LNCAP (cell line): Measurements from ENCODE around the gene IL1R1.

Experiments
- CTCF ChIP-seq: fragments of 450-650 bp; IDR thresholded peaks from 2 replicates; pipeline ENCODE4 v1.5.1; 2017; ENCODE audit warnings: mild to moderate bottlenecking

The IL1R1 gene

GRCh38 chr2:102159295-102159694 is 16.7 kb downstream of the IL1R1 start:
- no peak for TF ChIP-seq CTCF

- TF ChIP-seq CTCF = peak; percentile 61
Observed at GRCh38 chr2:102166189-102166845, 23.8 kb downstream of the IL1R1 start.

- TF ChIP-seq CTCF = no peak
Observed at GRCh38 chr2:102168026-102168771, 25.7 kb downstream of the IL1R1 start.

- TF ChIP-seq CTCF = no peak
Observed at GRCh38 chr2:102171946-102172345, 29.4 kb downstream of the IL1R1 start.

- TF ChIP-seq CTCF = no peak
Observed at GRCh38 chr2:102172745-102173144, 30.2 kb downstream of the IL1R1 start.

GRCh38 chr2:102176172-102176571 is 33.6 kb downstream of the IL1R1 start:
- TF ChIP-seq CTCF = no peak

GRCh38 chr2:102177814-102178478 is 35.4 kb downstream of the IL1R1 start:
- no peak for TF ChIP-seq CTCF
